ENCODE results near the gene ACAD10. TPM values are rescaled to one million over a fixed set of nuclear protein-coding genes. Genes with fewer than 3 reads are reported as not detected.
"Not testable (repeated sequence)": the region's sequence is repeated elsewhere in the genome, so short reads cannot be mapped to it uniquely, and the experiment has no call there.

ACAD10 gene
- total RNA-seq, 1 donor from 2014 or later = 11.6 TPM

DNA sequence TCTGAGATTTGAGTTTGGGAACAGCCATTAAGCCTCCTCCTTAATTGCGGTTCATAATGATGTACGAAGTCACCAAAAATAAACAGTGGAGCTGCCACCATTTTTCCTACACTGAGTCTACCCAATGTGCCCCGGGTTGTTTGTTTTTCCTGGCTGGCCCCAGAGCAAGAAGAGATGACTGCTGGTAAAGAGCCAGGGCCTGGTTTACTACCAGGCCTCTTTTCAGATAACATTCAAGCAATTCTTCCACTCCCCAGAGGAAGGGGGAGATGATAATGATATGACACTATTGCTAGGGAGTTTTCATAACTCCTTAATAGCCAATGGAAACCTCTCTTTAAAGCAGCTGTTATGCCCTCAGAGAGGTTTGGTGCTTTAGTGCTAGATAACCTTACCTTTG is 42.4 kb upstream of the ACAD10 start:
- Histone ChIP-seq H3K4me3 (ENCODE audit: low read depth, low read length) (no peak overlapping the region), H3K27me3 (ENCODE audit: control insufficient read depth, insufficient read depth, low read length) (no peaks in the 10 kb centered on the region), H3K36me3 (ENCODE audit: control insufficient read depth, insufficient read depth, low read length) (peaks cover 11% of the 10 kb centered on the region)
- TF ChIP-seq, protein P1, sequence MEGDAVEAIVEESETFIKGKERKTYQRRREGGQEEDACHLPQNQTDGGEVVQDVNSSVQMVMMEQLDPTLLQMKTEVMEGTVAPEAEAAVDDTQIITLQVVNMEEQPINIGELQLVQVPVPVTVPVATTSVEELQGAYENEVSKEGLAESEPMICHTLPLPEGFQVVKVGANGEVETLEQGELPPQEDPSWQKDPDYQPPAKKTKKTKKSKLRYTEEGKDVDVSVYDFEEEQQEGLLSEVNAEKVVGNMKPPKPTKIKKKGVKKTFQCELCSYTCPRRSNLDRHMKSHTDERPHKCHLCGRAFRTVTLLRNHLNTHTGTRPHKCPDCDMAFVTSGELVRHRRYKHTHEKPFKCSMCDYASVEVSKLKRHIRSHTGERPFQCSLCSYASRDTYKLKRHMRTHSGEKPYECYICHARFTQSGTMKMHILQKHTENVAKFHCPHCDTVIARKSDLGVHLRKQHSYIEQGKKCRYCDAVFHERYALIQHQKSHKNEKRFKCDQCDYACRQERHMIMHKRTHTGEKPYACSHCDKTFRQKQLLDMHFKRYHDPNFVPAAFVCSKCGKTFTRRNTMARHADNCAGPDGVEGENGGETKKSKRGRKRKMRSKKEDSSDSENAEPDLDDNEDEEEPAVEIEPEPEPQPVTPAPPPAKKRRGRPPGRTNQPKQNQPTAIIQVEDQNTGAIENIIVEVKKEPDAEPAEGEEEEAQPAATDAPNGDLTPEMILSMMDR (IDR thresholded peaks at IDR 0.05; ENCODE audit: insufficient read depth, low read length, severe bottlenecking) = no peak
- DNase-seq (ENCODE audit: low read depth) (no peak), FAIRE-seq (no peak)

DNA sequence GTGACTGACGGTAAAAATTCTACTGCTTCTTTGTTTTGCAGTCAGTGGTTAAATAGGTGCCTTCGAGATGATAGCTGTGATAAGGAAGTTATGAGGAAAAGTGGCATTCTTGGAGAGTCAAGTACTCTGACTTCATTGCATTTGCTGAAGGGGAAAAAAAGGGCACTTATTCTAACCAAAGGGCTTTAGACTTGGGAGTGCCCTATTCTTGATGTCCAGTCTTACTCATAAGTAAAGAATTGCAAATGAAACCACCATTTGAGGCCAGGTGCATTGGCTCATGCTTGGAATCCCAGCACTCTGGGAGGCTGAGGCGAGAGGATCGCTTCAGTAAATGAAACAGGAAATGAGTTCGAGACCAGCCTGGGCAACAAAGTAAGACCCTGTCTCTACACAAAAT is 40.4 kb upstream of the ACAD10 start:
- TF ChIP-seq, protein P1 (IDR thresholded peaks at IDR 0.05; ENCODE audit: insufficient read depth, low read length, severe bottlenecking) = no peak
- H3K27me3 ChIP-seq (ENCODE audit: control insufficient read depth, insufficient read depth, low read length) = no peaks in the 10 kb centered on the region
- no peak for FAIRE-seq
- peaks cover 13% of the 10 kb centered on the region for H3K36me3 ChIP-seq (ENCODE audit: control insufficient read depth, insufficient read depth, low read length)
- no peak for DNase-seq (ENCODE audit: low read depth)
- H3K4me3 ChIP-seq (ENCODE audit: low read depth, low read length) = no peak overlapping the region

DNA sequence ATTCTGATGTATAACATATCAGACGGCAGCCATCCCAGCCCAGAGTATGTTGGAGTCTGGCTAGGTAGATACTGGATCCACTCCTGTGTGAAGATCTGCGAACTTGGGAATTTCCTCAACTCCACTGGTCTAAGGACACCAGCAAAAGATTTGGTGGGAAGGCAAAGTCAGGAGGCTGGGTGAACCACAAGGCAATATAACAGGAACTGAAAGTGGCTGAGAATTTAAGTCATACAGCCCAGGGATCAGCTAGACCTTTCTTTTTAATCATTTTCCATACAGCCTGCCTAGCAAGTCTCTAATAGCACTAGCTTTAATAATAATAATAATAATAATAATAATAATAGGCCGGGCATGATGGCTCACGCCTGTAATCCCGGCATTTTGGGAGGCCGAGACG is 34.9 kb upstream of the ACAD10 start:
- DNase-seq (ENCODE audit: low read depth) (no peak), FAIRE-seq (no peak)
- no peaks in the 10 kb centered on the region for H3K27me3 ChIP-seq (ENCODE audit: control insufficient read depth, insufficient read depth, low read length)
- TF ChIP-seq, protein P1 (IDR thresholded peaks at IDR 0.05; ENCODE audit: insufficient read depth, low read length, severe bottlenecking) = no peak
- no peak overlapping the region for H3K4me3 ChIP-seq (ENCODE audit: low read depth, low read length)
- H3K36me3 ChIP-seq (ENCODE audit: control insufficient read depth, insufficient read depth, low read length) = peaks cover 17% of the 10 kb centered on the region

DNA sequence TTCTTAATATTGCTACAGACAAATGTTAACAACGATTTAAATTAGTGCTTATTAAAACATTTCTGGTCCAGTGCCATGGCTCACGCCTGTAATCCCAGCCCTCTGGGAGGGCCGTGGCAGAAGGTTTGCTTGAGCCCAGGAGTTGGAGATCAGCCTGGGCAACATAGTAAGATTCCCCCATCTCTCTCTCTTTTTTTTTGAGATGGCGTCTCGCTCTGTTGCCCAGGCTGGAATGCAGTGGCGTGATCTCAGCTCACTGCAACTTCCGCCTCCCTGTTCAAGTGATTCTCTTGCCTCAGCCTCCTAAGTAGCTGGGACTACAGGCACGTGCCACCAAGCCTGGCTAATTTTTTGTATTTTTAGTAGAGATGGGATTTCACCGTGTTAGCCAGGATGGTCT is 33.3 kb upstream of the ACAD10 start:
- H3K36me3 ChIP-seq (ENCODE audit: control insufficient read depth, insufficient read depth, low read length) = peaks cover 12% of the 10 kb centered on the region
- H3K4me3 ChIP-seq (ENCODE audit: low read depth, low read length); FAIRE-seq; H3K27me3 ChIP-seq (ENCODE audit: control insufficient read depth, insufficient read depth, low read length); DNase-seq (ENCODE audit: low read depth): not testable (repeated sequence)

DNA sequence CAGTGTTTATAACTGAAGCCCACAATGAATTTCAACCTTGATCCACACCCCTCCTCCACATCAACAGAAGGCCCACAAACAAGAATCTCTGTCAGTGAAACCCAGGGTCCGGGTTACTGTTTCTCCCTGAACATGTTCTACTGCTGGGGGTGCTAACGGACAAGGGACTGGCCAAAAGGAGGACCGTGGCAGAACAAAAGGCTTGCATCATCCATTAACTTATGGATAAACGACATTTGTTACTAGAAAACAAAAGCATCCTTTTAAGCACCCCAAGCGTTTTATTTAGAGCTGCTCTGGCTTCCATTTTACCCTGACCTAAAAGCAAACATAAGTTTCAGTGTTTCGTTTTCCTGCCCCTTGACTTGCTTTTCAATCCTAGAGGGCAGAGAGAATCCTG is 32.3 kb upstream of the ACAD10 start:
- Histone ChIP-seq H3K27me3 (ENCODE audit: control insufficient read depth, insufficient read depth, low read length) (no peaks in the 10 kb centered on the region), H3K36me3 (ENCODE audit: control insufficient read depth, insufficient read depth, low read length) (peaks cover 12% of the 10 kb centered on the region), H3K4me3 (ENCODE audit: low read depth, low read length) (no peak overlapping the region)
- FAIRE-seq = no peak
- DNase-seq (ENCODE audit: low read depth) = no peak
- TF ChIP-seq, protein P1 (IDR thresholded peaks at IDR 0.05; ENCODE audit: insufficient read depth, low read length, severe bottlenecking) = no peak

DNA sequence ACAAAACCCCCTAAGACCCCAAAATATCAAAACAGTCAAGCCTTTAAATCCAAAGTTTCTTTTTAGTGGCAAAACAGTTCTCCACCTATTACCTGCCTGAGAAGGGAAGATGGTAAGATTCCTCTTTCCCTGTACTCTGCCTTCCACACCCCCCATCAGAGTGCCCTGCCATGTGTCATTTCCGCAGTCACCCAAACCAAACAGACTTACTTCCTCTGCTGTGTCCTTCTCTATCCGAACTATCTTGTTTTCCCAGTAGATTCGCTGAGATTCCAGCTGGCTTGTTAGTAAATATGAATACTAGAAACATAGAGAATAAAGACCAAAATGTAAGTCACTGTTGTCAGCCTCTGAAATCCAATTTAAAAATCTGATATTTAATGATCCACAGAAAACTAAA is 30.5 kb upstream of the ACAD10 start:
- Histone ChIP-seq H3K4me3 (ENCODE audit: low read depth, low read length) (no peak overlapping the region), H3K27me3 (ENCODE audit: control insufficient read depth, insufficient read depth, low read length) (no peaks in the 10 kb centered on the region), H3K36me3 (ENCODE audit: control insufficient read depth, insufficient read depth, low read length) (peaks cover 13% of the 10 kb centered on the region)
- TF ChIP-seq, protein P1 (IDR thresholded peaks at IDR 0.05; ENCODE audit: insufficient read depth, low read length, severe bottlenecking) = no peak
- DNase-seq (ENCODE audit: low read depth) (no peak), FAIRE-seq (no peak)
